ENCODE measurements around the gene UBE2C. TPM values are rescaled to one million over a fixed set of nuclear protein-coding genes. Genes with fewer than 3 reads are reported as not detected.
"Not testable (repeated sequence)": the region's sequence is repeated elsewhere in the genome, so short reads cannot be mapped to it uniquely, and the experiment has no call there.

UBE2C gene
- total RNA-seq, 2 experiments from 2014 or later: 0.52 to 0.64 TPM

DNA sequence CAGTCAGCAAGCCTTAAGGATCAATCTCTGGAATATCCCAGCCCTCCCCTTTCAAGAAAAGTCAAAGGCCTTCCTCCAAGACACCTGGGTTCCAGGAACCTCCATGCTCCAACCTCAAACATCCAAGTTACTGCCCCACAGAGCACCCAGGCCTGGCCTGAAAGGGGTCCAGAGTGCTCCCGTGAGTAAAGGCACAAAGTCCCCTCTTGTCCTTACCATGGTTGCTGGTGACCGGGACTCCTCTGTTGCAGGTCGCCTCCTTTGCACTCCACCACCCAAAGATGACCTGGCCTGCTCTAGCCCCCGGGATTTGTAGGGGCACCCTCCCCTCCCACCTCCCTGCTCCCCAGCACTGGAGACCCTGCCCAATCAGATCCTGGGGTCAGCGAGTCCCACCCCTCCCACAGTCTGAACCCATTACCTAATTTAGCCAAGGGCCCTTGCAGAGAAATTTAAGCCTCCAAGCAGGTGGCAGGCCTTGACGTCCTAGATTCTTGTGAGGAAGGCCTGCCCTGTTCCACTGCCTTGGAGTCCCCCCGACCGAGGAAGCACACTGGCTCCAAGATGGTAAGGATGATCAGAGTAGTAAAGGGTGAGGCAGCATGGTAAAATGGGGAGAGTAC lies 14.7 kb downstream of the UBE2C start, which contains the start of gene TNNC2:
Gene TNNC2, minus strand, starts transcription at position 283 of the 623 bp plus-strand sequence. Its CDS starts 64 bp downstream, at position 219.
- H3K27ac ChIP-seq (ENCODE audit: low read depth in 1 of 2, low read length in 2 of 2): no peak within 1 kb of the TSS
- peaks cover 29% of the 10 kb centered on the region for H3K27me3 Mint-ChIP-seq
- ChIA-PET POLR2A (no interaction called here), CTCF (no interaction called here)
- peaks cover 10% of the 10 kb centered on the region for H3K4me1 Mint-ChIP-seq (ENCODE audit: low read depth)
- ATAC-seq (ENCODE audit: poor library complexity) (no peak), DNase-seq (no peak)
- H3K9me3 Mint-ChIP-seq: no peaks in the 10 kb centered on the region
- H3K9me3 ChIP-seq (ENCODE audit: control insufficient read depth in 1 of 2, insufficient read depth in 1 of 2, low read length in 2 of 2): peaks cover 0 to 12% of the 10 kb centered on the region in 2 experiments
- H3K27me3 ChIP-seq (ENCODE audit: control insufficient read depth in 1 of 2, insufficient read depth in 2 of 2, low read length in 2 of 2): peaks cover 11 to 16% of the 10 kb centered on the region in 2 experiments
- no peak within 1 kb of the TSS for H3K4me3 ChIP-seq (ENCODE audit: low read length)
- TF ChIP-seq, protein P1, sequence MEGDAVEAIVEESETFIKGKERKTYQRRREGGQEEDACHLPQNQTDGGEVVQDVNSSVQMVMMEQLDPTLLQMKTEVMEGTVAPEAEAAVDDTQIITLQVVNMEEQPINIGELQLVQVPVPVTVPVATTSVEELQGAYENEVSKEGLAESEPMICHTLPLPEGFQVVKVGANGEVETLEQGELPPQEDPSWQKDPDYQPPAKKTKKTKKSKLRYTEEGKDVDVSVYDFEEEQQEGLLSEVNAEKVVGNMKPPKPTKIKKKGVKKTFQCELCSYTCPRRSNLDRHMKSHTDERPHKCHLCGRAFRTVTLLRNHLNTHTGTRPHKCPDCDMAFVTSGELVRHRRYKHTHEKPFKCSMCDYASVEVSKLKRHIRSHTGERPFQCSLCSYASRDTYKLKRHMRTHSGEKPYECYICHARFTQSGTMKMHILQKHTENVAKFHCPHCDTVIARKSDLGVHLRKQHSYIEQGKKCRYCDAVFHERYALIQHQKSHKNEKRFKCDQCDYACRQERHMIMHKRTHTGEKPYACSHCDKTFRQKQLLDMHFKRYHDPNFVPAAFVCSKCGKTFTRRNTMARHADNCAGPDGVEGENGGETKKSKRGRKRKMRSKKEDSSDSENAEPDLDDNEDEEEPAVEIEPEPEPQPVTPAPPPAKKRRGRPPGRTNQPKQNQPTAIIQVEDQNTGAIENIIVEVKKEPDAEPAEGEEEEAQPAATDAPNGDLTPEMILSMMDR (IDR thresholded peaks at IDR 0.05): no peak
- H3K27ac Mint-ChIP-seq: no peak within 1 kb of the TSS
- no peaks in the 10 kb centered on the region for H3K36me3 ChIP-seq (ENCODE audit: insufficient read depth, low read length)
- intact Hi-C loops (cut with DNase I, micrococcal nuclease): no loop called here
- H3K4me3 Mint-ChIP-seq: no peak within 1 kb of the TSS
- H3K36me3 Mint-ChIP-seq (ENCODE audit: low read depth): no peaks in the 10 kb centered on the region
- peaks cover 17% of the 10 kb centered on the region for H3K4me1 ChIP-seq (ENCODE audit: insufficient read depth, low read length)

DNA sequence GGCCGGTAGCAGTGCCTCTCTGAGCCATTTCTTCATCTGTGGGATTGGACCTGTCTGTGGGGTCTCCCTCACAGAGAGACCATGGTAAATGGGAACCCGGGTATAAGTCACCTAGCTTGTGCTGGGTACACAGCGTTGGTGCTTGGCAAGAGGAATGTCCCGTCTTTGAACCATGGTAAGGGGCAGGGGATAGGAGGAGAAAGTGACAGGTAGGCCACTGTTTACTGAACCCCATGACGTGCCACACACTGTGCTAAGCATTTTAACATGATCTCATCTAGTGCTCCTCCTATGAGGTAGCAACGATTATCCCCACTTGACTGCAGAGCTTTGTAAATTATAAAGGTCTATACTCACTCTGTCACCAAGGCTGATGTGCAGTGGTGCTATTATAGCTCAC lies 15.3 kb downstream of the UBE2C start:
- Mint-ChIP-seq H3K4me1 (ENCODE audit: low read depth) (peaks cover 10% of the 10 kb centered on the region), H3K36me3 (ENCODE audit: low read depth) (no peaks in the 10 kb centered on the region), H3K9me3 (no peaks in the 10 kb centered on the region), H3K27ac (no peak overlapping the region), H3K4me3 (no peak overlapping the region), H3K27me3 (peaks cover 23% of the 10 kb centered on the region)
- intact Hi-C loops (cut with DNase I, micrococcal nuclease): no loop called here
- ChIA-PET POLR2A (no interaction called here), CTCF (no interaction called here)
- no peak overlapping the region for H3K27ac ChIP-seq (ENCODE audit: low read depth in 1 of 2, low read length in 2 of 2)
- peaks cover 17% of the 10 kb centered on the region for H3K4me1 ChIP-seq (ENCODE audit: insufficient read depth, low read length)
- H3K9me3 ChIP-seq (ENCODE audit: control insufficient read depth in 1 of 2, insufficient read depth in 1 of 2, low read length in 2 of 2): peaks cover 0 to 11% of the 10 kb centered on the region in 2 experiments
- peaks cover 9 to 13% of the 10 kb centered on the region in 2 experiments for H3K27me3 ChIP-seq (ENCODE audit: control insufficient read depth in 1 of 2, insufficient read depth in 2 of 2, low read length in 2 of 2)
- ATAC-seq (ENCODE audit: poor library complexity) (no peak), DNase-seq (no peak)
- no peak overlapping the region for H3K4me3 ChIP-seq (ENCODE audit: low read length)
- TF ChIP-seq, protein P1 (IDR thresholded peaks at IDR 0.05): no peak
- H3K36me3 ChIP-seq (ENCODE audit: insufficient read depth, low read length): no peaks in the 10 kb centered on the region

DNA sequence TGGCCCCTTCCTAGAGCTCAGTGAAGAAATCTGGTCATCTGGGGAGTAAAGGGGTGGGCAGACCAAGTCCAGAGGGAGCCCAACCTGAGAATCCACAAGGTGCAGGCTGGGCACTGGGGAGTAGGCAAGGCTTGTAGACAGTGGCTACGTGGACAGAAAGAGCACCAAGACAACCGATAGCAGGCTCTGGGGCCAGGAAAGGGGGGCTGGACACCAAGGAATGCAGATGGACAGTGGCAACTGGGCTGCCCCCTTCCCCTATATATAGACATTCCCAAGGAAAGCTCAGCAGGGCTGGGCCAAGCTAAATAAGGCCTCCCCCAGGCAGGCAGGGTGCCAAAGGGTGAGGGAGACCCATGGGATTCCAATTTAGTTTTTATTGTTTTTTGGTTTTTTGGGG lies 16.1 kb downstream of the UBE2C start:
- Histone ChIP-seq H3K36me3 (ENCODE audit: insufficient read depth, low read length) (no peaks in the 10 kb centered on the region), H3K27ac (ENCODE audit: low read depth in 1 of 2, low read length in 2 of 2) (no peak overlapping the region), H3K9me3 (ENCODE audit: control insufficient read depth in 1 of 2, insufficient read depth in 1 of 2, low read length in 2 of 2) (peaks cover 0 to 5% of the 10 kb centered on the region in 2 experiments), H3K27me3 (ENCODE audit: control insufficient read depth in 1 of 2, insufficient read depth in 2 of 2, low read length in 2 of 2) (peaks cover 2 to 4% of the 10 kb centered on the region in 2 experiments), H3K4me3 (ENCODE audit: low read length) (no peak overlapping the region), H3K4me1 (ENCODE audit: insufficient read depth, low read length) (peaks cover 18% of the 10 kb centered on the region)
- ATAC-seq (ENCODE audit: poor library complexity) (no peak), DNase-seq (no peak)
- TF ChIP-seq, protein P1 (IDR thresholded peaks at IDR 0.05): no peak
- Mint-ChIP-seq H3K4me3 (no peak overlapping the region), H3K4me1 (ENCODE audit: low read depth) (peaks cover 18% of the 10 kb centered on the region), H3K27me3 (peaks cover 14% of the 10 kb centered on the region), H3K9me3 (no peaks in the 10 kb centered on the region), H3K27ac (no peak overlapping the region), H3K36me3 (ENCODE audit: low read depth) (no peaks in the 10 kb centered on the region)
- ChIA-PET POLR2A (interaction anchor here (0.7 kb wide), 1 partner anchor 1717 kb away, joined by 3 read pairs; no protein-coding TSS in a partner anchor), CTCF (no interaction called here)
- intact Hi-C loops (cut with DNase I, micrococcal nuclease): no loop called here

DNA sequence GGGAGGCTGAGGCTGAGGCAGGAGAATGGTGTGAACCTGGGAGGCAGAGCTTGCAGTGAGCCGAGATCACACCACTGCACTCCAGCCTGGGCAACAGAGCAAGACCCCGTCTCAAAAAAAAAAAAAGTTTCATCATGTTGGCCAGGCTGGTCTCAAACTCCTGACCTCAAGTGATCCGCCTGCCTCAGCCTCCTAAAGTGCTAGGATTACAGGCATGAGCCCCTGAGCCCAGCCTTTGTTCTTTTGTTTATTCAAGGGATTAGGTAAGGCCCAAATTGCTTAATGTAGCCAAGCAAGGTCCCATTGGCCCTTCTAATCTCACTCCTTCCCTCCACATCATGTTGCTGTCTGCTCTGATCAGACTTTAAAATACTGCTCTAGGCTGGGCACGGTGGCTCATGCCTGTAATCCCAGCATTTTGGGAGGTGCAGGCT lies 17.2 kb downstream of the UBE2C start:
- H3K4me3 Mint-ChIP-seq; H3K36me3 Mint-ChIP-seq (ENCODE audit: low read depth); H3K27me3 ChIP-seq (ENCODE audit: control insufficient read depth in 1 of 2, insufficient read depth in 2 of 2, low read length in 2 of 2); H3K27ac ChIP-seq (ENCODE audit: low read depth in 1 of 2, low read length in 2 of 2); POLR2A ChIA-PET; H3K4me1 Mint-ChIP-seq (ENCODE audit: low read depth); H3K36me3 ChIP-seq (ENCODE audit: insufficient read depth, low read length); H3K9me3 ChIP-seq (ENCODE audit: control insufficient read depth in 1 of 2, insufficient read depth in 1 of 2, low read length in 2 of 2); H3K4me3 ChIP-seq (ENCODE audit: low read length); CTCF ChIA-PET; ATAC-seq (ENCODE audit: poor library complexity); H3K9me3 Mint-ChIP-seq; H3K27ac Mint-ChIP-seq; H3K27me3 Mint-ChIP-seq; DNase-seq; intact Hi-C loops (cut with DNase I, micrococcal nuclease): not testable (repeated sequence)
- peaks cover 19% of the 10 kb centered on the region for H3K4me1 ChIP-seq (ENCODE audit: insufficient read depth, low read length)
